NCI-H146 treated with DMSO at 0.1 percent for 48 hours (cell line): Measurements from ENCODE around the gene TSPAN3.
A peak's percentile ranks its signal among the peaks of the same experiment; 100 is the strongest.

Experiments used
- DNase-seq: peaks from one replicate; lab custom pipeline; 2025; ENCODE audit not compliant: unreplicated experiment; lab: John Stamatoyannopoulos, UW

The TSPAN3 gene

DNA sequence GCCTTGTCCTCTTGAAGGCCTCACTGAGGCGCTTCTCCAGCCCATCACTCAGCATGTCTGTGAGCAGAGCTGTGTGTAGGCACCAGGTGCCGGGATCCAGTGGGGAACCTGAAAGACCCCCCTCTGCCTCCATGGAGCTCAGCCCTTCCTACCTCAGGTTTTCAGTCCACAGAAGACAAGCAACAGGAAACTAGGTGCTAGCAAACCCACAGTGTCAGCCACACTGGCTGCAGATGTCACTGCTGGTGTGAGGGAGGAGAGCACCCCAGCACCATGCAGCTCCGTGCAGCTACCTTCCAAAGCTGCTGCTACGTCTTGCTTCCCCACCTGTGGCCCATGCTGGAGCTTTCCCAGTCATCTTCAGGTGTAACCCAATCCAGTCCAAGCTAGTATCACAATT is 58.0 kb downstream of the TSPAN3 start:
- no peak for DNase-seq

DNA sequence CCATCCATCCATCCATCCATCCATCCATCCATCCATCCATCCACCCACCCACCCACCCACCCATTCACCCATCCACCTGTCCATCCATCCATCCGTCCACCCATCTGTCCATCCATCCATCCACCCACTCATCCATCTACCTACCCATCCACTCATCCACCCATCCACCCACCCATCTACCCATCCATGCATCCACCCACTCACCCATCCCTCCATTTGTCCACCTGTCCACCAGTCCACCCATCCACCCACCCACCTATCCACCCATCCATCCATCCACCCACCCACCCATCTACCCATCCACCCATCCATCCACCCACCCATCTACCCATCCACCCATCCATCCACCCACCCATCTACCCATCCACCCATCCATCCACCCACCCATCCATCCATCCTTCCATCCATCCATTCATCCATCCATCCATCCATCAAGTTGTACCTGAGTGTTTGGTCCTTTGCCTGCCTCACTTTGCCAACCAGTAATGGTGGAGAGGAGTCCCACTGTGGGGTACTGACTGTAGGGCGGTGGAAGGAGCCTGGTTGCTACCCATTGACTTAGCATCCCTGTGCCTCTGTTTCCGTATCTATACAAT is 58.7 kb downstream of the TSPAN3 start:
- DNase-seq = no peak

DNA sequence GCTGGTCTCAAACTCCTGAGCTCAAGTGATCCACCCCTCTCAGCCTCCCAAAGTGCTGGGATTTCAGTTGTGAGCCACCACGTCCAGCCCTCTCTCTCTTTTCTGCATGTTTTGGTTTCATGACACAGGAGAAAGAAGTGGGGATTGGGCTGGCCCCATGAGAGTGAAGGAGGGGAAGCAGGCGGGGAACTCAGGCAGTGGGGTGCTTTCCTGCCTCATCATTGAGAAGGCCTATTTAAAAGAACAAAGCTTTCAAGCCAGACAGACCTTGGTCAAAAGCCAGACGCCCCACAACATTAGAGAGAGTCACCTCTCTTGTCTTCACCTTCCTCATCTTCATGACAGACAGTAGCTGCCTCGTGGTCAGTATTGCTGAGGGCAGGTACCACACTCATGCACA is 60.1 kb downstream of the TSPAN3 start:
- DNase-seq = no peak

DNA sequence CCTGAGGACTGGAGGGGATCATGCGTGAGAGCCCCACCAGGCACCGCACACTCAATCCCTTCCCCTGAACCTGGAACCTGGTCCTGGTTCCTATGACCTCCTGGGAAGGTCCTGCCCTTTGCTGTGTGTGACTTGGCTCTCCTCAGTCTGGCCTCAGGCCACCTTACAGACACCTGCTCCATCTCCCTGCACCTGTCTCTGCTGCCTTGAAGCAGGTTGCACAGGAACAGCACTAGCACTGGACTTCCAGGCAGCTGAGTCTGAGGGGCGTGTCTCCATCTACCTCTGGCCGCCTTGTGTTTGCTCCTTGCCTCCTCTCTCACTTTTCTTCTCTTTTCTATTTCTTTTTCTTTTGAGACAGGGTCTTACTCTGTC is 60.6 kb downstream of the TSPAN3 start:
- DNase-seq = peak; percentile 15

DNA sequence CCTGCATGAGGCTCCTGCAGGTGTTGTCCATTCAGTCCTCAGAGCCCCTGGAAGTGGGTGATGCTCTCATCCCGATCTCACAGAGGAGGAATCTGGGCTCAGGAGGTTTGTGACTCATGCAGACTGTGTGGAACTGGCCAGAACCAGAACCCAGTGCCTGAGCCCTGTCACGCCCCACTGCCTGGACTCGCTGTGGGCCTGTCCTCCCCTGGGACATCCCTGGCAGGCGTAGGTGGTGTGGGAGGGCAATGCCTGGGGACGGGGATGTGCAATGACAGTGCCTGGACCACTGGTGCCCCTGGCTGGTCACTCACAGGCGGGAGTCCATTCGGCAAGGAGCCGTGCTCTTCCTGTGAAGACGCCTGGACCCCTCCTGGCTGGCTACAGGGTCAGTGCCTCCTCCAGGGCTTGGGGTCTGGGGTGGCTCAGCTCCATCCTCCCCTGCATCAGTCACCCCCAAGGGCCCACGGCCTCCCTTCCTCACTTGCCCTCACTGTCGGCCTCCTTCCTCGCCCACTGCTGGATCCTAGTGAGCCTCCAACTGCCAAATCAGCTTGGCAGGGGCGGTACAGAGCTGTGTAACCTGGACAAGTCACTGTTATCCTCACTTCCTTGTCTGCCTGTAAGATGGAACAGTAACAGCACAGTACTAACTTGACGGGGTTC is 61.1 kb downstream of the TSPAN3 start:
- DNase-seq = no peak

DNA sequence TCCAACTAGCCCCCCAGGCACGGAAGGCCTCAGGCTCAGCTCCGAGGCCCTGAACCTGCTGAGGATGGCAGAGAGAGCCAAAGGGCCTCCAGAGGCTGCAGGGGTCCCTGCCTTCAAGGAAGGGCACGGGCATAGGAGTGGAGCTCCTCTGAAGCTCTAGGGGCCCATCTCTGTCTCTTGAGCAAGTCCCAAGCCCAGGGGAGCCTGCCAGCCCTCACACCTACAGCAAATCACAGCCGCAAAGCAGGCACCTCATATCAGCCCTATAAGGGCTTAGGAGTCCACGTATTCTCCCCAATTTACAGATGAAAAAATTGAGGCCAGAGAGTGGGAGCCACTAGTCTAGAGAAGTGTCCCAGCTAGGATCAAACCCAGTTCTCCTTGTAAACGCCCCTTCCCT is 61.7 kb downstream of the TSPAN3 start:
- no peak for DNase-seq

DNA sequence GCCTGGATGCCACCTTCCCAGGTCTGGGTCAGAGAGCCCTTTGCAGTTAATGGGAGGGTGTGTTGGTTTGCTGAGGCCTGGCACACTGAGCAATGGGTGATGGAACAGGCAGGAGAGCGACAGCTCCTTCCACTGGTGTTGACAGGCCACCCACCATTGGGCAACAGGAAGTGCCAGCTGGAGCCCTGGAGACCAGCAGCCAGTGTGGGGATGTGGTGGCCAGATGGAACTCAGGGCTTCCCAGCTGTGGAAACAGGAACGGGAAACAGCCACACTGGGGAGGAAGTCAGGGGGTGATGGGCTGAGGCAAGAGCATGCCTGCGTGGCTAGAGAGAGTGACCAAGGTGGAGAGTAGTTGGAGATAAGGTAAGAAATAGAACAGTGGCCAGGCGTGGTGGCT is 66.7 kb downstream of the TSPAN3 start:
- no peak for DNase-seq

DNA sequence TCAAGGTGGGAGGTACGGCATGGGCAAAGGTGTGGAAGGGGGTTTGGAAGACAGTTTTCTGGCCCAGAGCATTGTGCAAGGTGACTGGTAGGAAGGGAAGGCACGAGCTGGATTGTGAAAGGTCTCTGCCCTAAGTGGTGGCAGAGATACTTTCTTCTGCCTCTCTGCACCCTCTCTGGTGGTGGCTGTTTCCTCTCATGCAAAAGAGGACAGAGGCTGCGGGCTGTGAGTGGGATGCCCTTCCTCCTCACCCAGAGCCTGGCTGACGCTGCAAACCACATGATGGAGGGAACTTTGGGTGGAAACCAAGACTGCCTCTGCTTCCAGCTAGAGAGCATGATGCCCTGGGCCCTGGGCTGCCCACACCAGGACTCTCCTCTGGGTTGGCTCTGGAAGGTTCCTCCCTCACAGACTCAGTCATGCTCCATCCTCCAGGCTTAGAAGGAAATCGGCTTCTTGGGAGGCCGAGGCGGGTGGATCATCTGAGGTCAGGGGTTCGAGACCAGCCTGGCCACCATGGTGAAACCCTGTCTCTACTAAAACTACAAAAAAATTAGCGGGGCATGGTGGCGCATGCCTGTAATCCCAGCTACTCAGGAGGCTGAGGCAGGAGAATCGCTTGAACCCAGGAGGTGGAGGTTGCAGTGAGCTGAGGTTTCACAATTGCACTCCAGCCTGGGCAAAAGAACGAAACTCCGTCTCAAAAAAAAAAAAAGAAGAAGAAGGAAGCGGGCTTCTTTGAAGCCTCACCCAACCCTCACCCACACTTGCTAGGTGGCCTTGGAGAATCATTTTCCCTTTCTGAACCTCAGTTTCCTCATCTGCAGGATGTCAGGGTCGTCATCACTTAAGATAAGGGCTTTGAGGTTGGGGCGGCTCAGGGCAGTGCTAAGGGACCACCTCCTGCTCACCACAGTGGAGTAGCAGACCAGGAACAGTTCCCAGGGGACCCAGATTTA is 67.7 kb downstream of the TSPAN3 start:
- no peak for DNase-seq

DNA sequence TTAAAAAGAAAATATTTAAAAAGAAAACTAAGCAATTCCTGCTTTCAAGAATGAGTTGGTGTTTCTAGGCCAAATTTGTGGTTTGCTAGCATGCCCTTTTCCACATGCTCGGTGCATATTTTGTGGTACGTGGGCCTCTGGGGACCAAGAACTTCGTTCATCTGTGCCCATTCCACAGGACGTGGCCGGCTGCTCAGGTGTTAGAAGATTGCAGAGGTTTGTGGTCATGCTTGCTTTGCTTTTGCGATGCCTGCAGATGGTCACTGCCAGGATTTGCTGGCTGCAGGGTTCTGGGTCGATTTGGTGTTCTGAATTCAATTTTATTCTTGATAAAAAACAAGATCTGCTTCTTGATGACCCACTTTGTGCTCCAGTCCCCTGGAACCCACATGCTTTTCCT is 68.5 kb downstream of the TSPAN3 start:
- no peak for DNase-seq

DNA sequence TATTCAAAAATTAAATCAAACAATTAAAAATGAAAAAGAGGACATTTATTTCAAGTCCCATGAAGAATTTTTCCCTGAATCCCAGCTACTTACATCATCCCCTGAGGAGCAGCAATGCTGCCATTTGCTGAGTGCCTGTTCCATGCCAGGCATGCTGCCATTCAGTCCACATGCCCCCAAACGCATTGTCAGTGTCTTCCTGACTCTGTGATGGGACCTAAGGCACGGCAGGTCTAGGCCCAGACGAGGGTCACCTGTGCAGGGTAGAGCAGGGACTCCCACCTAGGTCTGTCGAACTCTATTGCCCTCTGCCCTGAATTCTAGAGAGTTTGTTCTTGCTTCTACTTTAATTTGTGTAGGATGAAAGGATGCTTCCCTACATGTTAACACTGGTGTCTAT is 68.9 kb downstream of the TSPAN3 start:
- no peak for DNase-seq

DNA sequence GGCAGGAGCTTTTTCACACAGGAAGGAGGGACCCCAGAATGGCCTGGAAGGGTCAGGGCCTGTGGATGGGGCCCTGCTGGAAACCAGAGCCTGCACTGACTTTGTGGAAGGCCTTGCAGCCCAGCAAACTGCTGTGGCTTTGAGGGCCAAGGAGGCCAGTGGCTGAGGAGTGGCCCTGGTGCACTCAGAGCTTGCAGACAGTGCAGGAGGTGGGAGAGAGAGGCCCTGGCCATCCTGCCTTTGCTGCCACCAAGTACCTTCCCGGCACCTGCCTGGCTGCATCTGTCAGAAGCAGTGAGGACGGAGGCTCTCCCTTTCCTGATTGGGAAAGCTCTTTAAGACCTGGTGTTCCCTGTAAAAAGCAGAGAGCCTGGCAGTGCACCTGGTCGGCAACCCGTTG is 69.6 kb downstream of the TSPAN3 start:
- peak; percentile 3 for DNase-seq

DNA sequence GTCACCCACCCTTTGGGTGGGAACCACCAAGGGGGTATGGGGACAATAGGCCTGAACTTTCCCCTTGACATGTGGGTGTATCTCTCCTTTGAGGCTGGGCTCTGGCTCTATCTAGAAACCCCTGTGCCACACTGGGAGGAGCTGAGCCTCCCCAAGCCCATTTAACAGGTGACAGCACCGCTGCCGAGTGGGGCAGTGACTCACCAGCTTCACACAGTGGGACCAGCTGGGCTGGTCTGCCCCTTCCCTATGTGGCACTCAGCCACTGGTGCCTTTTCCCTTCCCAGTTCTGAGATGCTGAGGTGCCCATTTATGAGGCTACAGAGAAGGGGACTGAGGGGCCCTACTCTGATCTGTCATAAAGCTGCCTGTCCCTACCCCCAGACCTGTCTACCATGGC is 70.9 kb downstream of the TSPAN3 start:
- no peak for DNase-seq

DNA sequence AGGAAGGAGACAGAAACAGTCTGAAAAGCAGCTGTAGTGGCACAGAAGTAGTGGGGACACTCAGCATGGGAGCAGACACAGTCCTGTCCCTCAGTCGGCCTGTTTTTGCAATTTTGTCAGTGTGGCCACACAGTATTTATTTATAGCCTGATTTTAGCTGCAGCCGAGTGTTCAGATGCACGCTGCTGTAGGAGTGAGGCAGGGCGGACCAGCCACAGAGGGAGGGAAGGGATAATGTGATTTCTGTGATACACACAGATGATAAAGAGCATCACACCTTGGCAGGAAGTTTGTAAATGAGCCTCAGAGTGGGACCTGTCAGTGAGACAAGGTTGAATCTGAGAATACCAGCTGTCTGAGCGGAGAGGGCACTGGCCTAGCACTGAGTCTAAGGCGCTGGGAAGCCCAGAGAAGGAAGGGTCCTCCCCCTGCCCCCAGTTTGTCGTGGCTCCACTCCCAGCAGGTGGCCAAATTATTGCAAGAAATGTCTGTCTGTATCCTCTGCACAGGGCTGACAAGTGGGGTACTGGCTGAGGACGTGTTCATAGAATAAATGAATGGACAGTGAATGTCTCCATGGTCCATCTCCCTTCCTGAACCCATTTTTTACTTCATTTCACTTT is 72.1 kb downstream of the TSPAN3 start:
- no peak for DNase-seq

DNA sequence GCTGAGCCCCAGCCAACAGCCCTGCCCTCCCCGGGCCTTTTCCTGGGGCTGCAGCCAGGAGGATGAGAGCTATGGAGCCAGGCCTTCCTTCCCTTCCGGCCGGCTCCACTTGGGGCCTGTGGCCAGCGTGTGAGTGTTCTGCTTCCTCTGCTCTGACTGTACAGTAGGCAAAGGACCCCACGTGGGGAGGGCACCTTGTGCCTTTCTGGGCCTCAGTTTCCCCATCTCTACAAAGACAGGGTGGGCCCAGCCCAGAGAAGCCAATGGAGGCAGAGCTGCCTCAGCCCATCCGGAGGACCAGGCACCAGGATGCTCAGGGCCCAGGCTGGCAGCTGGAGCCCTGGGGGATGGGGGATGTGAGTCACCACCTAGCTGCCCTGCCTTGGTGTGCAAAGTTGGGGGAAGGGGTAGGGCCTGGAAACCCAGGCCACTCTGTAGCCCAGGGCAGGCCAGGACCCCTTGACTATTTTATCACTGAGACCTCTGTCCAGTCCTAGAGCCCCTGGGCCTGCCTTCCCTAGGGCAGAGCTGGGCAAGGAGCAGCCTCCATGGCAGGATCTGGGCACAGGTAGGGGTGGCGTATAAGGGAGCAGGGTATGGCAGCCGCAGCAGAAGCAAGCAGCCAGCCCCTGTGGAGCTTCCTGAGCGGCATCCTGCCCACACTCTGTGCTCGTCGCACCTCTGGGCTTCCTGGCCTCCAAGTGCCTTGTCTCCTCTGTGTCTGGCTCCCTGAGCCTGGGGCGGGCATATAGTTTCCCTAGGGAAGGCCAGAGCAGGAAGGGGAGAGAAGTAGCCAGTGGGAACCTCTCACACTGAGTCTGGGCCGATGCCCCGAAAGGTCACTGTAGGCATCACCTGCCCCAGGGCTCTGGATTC is 74.1 kb downstream of the TSPAN3 start:
- no peak for DNase-seq

DNA sequence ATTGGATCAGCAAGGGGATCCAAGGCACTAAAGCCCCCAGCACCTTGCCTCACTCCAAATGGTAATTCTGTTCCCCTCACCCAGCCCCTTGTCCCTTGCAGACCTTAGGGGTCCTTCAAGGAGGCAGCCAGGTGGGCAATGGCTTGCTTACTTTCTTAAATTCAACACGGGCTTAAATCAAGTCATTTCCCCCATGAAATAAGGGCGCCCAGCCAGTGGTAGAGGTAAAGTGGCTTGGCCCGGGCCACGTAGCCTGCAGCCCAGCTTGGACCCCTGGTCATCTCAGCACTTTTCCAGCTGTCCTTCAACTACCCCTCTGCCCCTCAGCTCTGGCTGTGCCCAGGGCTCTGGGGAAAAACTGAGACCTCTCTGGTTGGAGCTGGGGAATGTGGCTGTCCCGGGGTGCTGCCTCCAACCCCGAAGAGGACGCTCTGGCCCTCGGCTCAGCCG is 74.8 kb downstream of the TSPAN3 start:
- DNase-seq = no peak

DNA sequence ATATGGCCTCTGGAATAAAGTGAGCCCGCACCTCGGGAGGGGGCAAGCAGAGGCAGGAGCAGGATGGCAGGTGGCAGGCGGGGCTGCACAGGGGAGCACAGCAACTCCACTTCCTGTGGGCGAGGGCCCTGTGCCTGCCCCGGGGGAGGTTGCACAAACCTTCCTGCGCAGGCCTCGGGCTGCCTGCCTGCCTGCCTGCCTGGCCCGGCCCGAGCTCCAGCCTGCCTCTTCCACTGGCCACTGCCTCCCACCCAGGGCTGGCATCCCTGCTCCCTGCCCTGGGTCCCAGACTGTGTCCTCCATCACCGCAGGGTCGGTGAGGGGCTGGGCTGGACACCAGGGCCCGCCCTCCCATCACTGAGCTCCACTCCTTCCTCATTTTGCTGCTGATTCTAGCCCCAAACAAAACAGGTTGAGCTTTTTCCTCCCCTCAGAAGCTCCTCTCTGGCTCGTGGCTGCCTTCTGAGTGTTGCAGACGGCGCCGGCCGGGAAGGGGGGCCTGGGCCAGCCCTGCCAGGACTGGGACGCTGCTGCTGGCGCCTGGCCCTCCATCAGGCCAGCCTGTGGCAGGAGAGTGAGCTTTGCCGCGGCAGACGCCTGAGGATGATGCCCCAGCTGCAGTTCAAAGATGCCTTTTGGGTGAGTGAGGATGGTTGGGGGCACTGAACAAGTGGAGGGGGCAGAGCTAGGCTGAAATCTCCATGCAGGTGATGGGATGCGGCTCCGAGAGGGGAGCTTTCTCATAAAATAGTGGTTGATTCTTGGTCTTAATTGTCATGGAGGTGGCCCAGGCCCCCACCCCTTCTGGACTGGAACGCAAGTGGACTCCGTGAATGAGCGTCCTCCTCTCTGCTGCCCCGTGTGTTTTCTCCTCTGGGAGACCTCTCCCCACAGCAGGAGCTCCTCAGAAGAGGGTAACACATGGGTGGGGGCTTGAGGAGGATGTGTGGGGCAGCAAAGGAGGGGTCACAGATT is 75.7 kb downstream of the TSPAN3 start, which contains the start of gene PSTPIP1:
PSTPIP1 (plus strand) TSS at position 156 of the 975 bp plus-strand sequence; CDS start at position 604, 448 bp downstream.
- DNase-seq = no peak

DNA sequence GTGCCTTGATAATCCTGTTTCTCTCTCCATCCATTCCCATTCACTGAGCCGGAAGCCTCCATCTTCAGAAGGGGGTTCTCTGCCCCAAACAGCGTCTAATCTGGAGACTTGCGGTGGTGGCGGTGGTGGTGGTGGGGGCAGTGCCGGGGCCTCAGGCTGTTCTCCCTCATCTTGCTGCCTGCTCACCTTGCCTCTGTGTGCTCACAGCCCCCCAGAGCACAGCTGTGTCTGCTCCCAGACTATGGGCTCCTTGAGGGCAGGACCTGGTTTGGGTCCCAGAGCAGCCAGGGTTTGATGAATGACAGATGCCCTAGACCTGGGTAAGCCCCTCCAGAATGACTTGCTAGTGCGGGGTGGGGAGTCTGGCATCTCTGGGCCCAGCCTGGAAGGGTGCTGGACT is 76.4 kb downstream of the TSPAN3 start:
- DNase-seq = no peak

DNA sequence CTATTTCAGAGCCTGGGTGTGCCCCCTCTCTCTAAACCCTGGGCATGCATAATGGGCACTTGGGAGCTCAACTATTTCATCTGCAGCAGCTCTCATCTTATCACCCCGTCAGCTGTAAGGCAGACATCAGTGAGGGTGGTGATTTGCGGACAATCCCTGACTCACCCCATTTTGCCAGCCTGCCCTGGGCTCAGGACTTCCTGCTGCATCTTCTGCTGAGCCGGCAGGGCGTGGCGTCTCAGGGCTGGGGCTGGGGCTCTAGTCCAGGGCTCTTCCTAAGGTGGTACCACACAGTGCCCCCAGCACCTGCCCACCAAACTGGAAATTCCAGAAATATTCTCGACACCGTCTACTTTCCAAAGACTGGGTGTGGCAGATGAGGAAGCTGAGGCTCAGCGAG is 76.9 kb downstream of the TSPAN3 start:
- DNase-seq = no peak

DNA sequence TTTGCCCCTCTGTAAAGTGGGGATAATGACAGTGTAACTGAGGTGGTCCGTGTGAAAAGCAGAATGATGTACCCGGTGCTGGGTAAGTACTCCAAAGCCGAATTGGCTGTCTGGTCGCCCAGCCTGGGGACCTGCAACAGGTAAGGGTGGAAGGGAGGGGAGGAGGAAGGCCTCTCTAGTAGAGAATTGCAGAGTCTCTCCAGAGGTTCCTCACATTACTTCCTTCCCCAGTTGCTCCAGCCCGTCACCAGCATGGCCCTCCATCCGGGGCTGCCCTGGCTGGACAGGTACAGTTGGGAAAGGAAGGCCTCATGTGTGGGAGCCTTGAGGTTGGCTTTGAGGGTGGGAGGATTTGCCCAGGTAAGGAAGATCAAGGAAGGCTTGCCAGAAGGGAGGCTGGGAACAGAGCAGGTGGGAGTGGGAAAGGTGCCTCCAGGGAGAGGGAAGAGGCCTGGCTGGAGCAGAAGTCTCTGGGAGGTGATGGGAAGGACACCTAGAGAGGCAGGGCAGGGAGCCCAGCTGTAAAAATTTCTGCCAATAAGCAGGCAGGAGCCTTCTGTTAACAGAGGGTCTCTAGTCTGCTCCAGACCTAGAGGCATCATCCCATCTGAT is 77.7 kb downstream of the TSPAN3 start:
- DNase-seq = no peak
